T-cell (primary cell): Measurements from ENCODE around the gene CYP2W1. TPM values are rescaled to one million over a fixed set of nuclear protein-coding genes. Genes with fewer than 3 reads are reported as not detected.

ENCODE experiments used
- ATAC-seq, 4 experiments: fragments of 200-7000 bp in 3 of 4; fragments of 150-1000 bp in 1 of 4; cut with Tn5 transposase; replicated peaks in 1 of 4; 1 replicate in 3 of 4; 2 replicates in 1 of 4; pipeline ENCODE4 v1.10.0; 2021; ENCODE audit warnings: moderate library complexity in 3 of 4, mild to moderate bottlenecking in 2 of 4, moderate number of reproducible peaks in 1 of 4
- CTCF ChIA-PET, 2 donors: fragments of 300-600 bp; sonication (Branson Sonifier 250); formaldehyde crosslinking; loops; one replicate each; lab custom pipeline; 2022; ENCODE audit warnings: antibody characterized with exemption in 2 of 2; lab: Charles Lee
- POLR2A ChIA-PET, 2 donors: fragments of 300-600 bp; sonication (Branson Sonifier 250); formaldehyde crosslinking; loops; one replicate each; lab custom pipeline; 2022; ENCODE audit warnings: antibody characterized with exemption in 2 of 2; lab: Charles Lee
- DNase-seq, 35 experiments: peaks; one replicate each; pipeline versions ENCODE4 v3.0.0 to v3.0.0-alpha.2; 2013 to 2023
- H3K27ac ChIP-seq: one replicate; pipeline ENCODE4 v1.5.1; 2013; ENCODE audit warnings: low read length
- H3K27me3 ChIP-seq, 2 experiments: replicated peaks in 1 of 2; 1 replicate in 1 of 2; 2 replicates in 1 of 2; pipeline versions ENCODE4 v1.6.1 to v1.7.0; 2013; ENCODE audit warnings: low read length in 1 of 2, mixed read lengths in 1 of 2; ENCODE audit not compliant: control insufficient read depth in 2 of 2, insufficient read depth in 2 of 2; ENCODE audit errors: extremely low read depth in 1 of 2
- H3K36me3 ChIP-seq, 2 donors: 1 replicate in 1 of 2; 2 replicates in 1 of 2; pipeline versions ENCODE4 v1.6.1 to v1.7.0; 2013; ENCODE audit warnings: low read length in 1 of 2; ENCODE audit not compliant: control insufficient read depth in 2 of 2, insufficient read depth in 1 of 2; ENCODE audit errors: extremely low read depth in 1 of 2
- H3K4me1 ChIP-seq, 2 experiments: 1 replicate in 1 of 2; 2 replicates in 1 of 2; pipeline versions ENCODE4 v1.6.1 to v1.7.0; 2013; ENCODE audit warnings: low read length in 2 of 2, mixed read lengths in 1 of 2; ENCODE audit not compliant: insufficient read depth in 2 of 2, control insufficient read depth in 1 of 2; ENCODE audit errors: extremely low read depth in 1 of 2
- H3K4me3 ChIP-seq, 2 donors: 1 replicate in 1 of 2; 2 replicates in 1 of 2; pipeline versions ENCODE4 v1.5.1 to v1.7.0; 2013; ENCODE audit warnings: mild to moderate bottlenecking in 2 of 2, low read length in 1 of 2, moderate library complexity in 1 of 2; ENCODE audit not compliant: control insufficient read depth in 1 of 2; ENCODE audit errors: extremely low read depth in 1 of 2
- H3K9me3 ChIP-seq: 2 replicates; pipeline ENCODE4 v1.7.0; 2013
- H3K27ac Mint-ChIP-seq, 2 donors: one replicate each; pipeline ENCODE4 v1.8.0; 2020 to 2021; ENCODE audit warnings: mild to moderate bottlenecking in 2 of 2, mixed read lengths in 2 of 2
- H3K27me3 Mint-ChIP-seq, 2 donors: one replicate each; pipeline ENCODE4 v1.8.0; 2021 to 2022; ENCODE audit warnings: mixed read lengths in 2 of 2
- H3K36me3 Mint-ChIP-seq: one replicate; pipeline ENCODE4 v1.8.0; 2021; ENCODE audit warnings: mixed read lengths
- H3K4me1 Mint-ChIP-seq, 3 donors: one replicate each; pipeline ENCODE4 v1.8.0; 2020 to 2022; ENCODE audit warnings: mixed read lengths in 3 of 3, mild to moderate bottlenecking in 1 of 3
- H3K4me3 Mint-ChIP-seq, 3 donors: one replicate each; pipeline ENCODE4 v1.8.0; 2020 to 2022; ENCODE audit warnings: mild to moderate bottlenecking in 3 of 3, mixed read lengths in 3 of 3, moderate library complexity in 3 of 3
- H3K9me3 Mint-ChIP-seq, 3 donors: one replicate each; pipeline ENCODE4 v1.8.0; 2020 to 2022; ENCODE audit warnings: mixed read lengths in 3 of 3
- WGBS: methylation state at CpG from one replicate; pipeline ENCODE4 v1.1.5; 2013; ENCODE audit warnings: missing lambda C conversion rate; ENCODE audit not compliant: insufficient coverage; 5-methylcytosine and 5-hydroxymethylcytosine counted together
- total RNA-seq, 35 experiments: library from RNA in 6 of 35; stranded (reverse) in 6 of 35; fragments of 120-200 nt in 1 of 35; gene quantifications; one replicate each; pipeline versions ENCODE4 v1.2.1 to v1.2.4 and lab custom pipeline; 2013 to 2026

CYP2W1 gene
- total RNA-seq, 5 donors from 2014 or later (not counting 1 experiment from before 2014, with no cell fraction given), result 0.19 TPM; not detected in 4

- H3K9me3 Mint-ChIP-seq, result peaks cover 0 to 9% (median 0%) of the 10 kb centered on the region in 3 donors
- H3K27ac Mint-ChIP-seq, result peak overlapping the region in 1 of 2 donors; percentile 11
- H3K27me3 Mint-ChIP-seq, result no peaks in the 10 kb centered on the region
- ATAC-seq (no peak), DNase-seq (no peak)
- Histone ChIP-seq H3K4me3 (no peak overlapping the region), H3K27ac (no peak overlapping the region), H3K4me1 (peaks cover 0 to 10% of the 10 kb centered on the region in 2 experiments), H3K9me3 (no peaks in the 10 kb centered on the region), H3K27me3 (peaks cover 0 to 2% of the 10 kb centered on the region in 2 experiments), H3K36me3 (no peaks in the 10 kb centered on the region)
- no peaks in the 10 kb centered on the region for H3K36me3 Mint-ChIP-seq
- WGBS, result 96% methylated on average over 13 of the region's 13 CpGs
- ChIA-PET POLR2A (no interaction called here), CTCF (no interaction called here)
- H3K4me1 Mint-ChIP-seq, result peaks cover 0 to 13% (median 5%) of the 10 kb centered on the region in 3 donors
- H3K4me3 Mint-ChIP-seq, result no peak overlapping the region
These were observed 37.8 kb upstream of the CYP2W1 start for GRCh38 chr7:945147-945555.

- Histone ChIP-seq H3K9me3 (no peaks in the 10 kb centered on the region), H3K27ac (no peak overlapping the region), H3K27me3 (peaks cover 0 to 2% of the 10 kb centered on the region in 2 experiments), H3K4me3 (no peak overlapping the region), H3K36me3 (no peaks in the 10 kb centered on the region), H3K4me1 (peaks cover 0 to 10% of the 10 kb centered on the region in 2 experiments)
- POLR2A ChIA-PET, result no interaction called here
- Mint-ChIP-seq H3K4me3 (no peak overlapping the region), H3K27me3 (no peaks in the 10 kb centered on the region), H3K36me3 (no peaks in the 10 kb centered on the region), H3K9me3 (peaks cover 0 to 3% (median 0%) of the 10 kb centered on the region in 3 donors), H3K4me1 (peaks cover 0 to 12% (median 3%) of the 10 kb centered on the region in 3 donors), H3K27ac (no peak overlapping the region)
- 91% methylated on average over 26 of the region's 30 CpGs for WGBS
- CTCF ChIA-PET, result no interaction called here
- ATAC-seq, result no peak
- no peak for DNase-seq
These were observed 37.3 kb upstream of the CYP2W1 start for GRCh38 chr7:945556-946255.

- WGBS, result 95% methylated on average over 15 of the region's 29 CpGs
- no peak for ATAC-seq
- H3K4me3 ChIP-seq, result no peak overlapping the region
- Mint-ChIP-seq H3K4me3 (no peak overlapping the region), H3K27me3 (no peaks in the 10 kb centered on the region), H3K9me3 (no peaks in the 10 kb centered on the region), H3K4me1 (peaks cover 0 to 5% (median 2%) of the 10 kb centered on the region in 3 donors), H3K27ac (no peak overlapping the region), H3K36me3 (no peaks in the 10 kb centered on the region)
- H3K4me1 ChIP-seq, result peaks cover 0 to 10% of the 10 kb centered on the region in 2 experiments
- H3K9me3 ChIP-seq, result no peaks in the 10 kb centered on the region
- CTCF ChIA-PET, result no interaction called here
- POLR2A ChIA-PET, result no interaction called here
- H3K27ac ChIP-seq, result no peak overlapping the region
- H3K27me3 ChIP-seq, result peaks cover 0 to 2% of the 10 kb centered on the region in 2 experiments
- H3K36me3 ChIP-seq, result no peaks in the 10 kb centered on the region
- DNase-seq, result no peak
These were observed 36.6 kb upstream of the CYP2W1 start for GRCh38 chr7:946256-946996.

GRCh38 chr7:947391-948210, 35.4 kb upstream of the CYP2W1 start:
- ChIA-PET POLR2A (interaction anchor here in 1 of 2 donors (0.6 kb wide), 1 partner anchor 25 kb away, joined by 3 read pairs; no protein-coding TSS in a partner anchor), CTCF (no interaction called here)
- H3K4me1 Mint-ChIP-seq, result peaks cover 0 to 4% (median 0%) of the 10 kb centered on the region in 3 donors
- Histone ChIP-seq H3K4me3 (no peak overlapping the region), H3K4me1 (peaks cover 0 to 16% of the 10 kb centered on the region in 2 experiments), H3K9me3 (no peaks in the 10 kb centered on the region), H3K36me3 (no peaks in the 10 kb centered on the region), H3K27ac (no peak overlapping the region), H3K27me3 (peaks cover 0 to 9% of the 10 kb centered on the region in 2 experiments)
- H3K27ac Mint-ChIP-seq, result no peak overlapping the region
- H3K9me3 Mint-ChIP-seq, result no peaks in the 10 kb centered on the region
- H3K27me3 Mint-ChIP-seq, result peaks cover 0 to 3% of the 10 kb centered on the region in 2 donors
- H3K36me3 Mint-ChIP-seq, result no peaks in the 10 kb centered on the region
- H3K4me3 Mint-ChIP-seq, result no peak overlapping the region
- no peak for ATAC-seq
- WGBS, result 92% methylated on average over 33 of the region's 37 CpGs
- no peak for DNase-seq

GRCh38 chr7:949021-949934, 33.7 kb upstream of the CYP2W1 start:
- H3K4me3 ChIP-seq, result no peak overlapping the region
- POLR2A ChIA-PET, result no interaction called here
- H3K36me3 Mint-ChIP-seq, result no peaks in the 10 kb centered on the region
- H3K27ac Mint-ChIP-seq, result no peak overlapping the region
- no peaks in the 10 kb centered on the region for H3K9me3 ChIP-seq
- CTCF ChIA-PET, result no interaction called here
- DNase-seq (no peak), ATAC-seq (no peak)
- no peaks in the 10 kb centered on the region for H3K36me3 ChIP-seq
- 87% methylated on average over 24 of the region's 28 CpGs for WGBS
- H3K4me3 Mint-ChIP-seq, result no peak overlapping the region
- H3K27me3 ChIP-seq, result peaks cover 0 to 19% of the 10 kb centered on the region in 2 experiments
- H3K4me1 Mint-ChIP-seq, result peaks cover 0 to 4% (median 0%) of the 10 kb centered on the region in 3 donors
- H3K4me1 ChIP-seq, result peaks cover 0 to 29% of the 10 kb centered on the region in 2 experiments
- H3K9me3 Mint-ChIP-seq, result no peaks in the 10 kb centered on the region
- H3K27ac ChIP-seq, result no peak overlapping the region
- peaks cover 0 to 3% of the 10 kb centered on the region in 2 donors for H3K27me3 Mint-ChIP-seq
